Measurements from ENCODE around the gene SPEF2.

DNA sequence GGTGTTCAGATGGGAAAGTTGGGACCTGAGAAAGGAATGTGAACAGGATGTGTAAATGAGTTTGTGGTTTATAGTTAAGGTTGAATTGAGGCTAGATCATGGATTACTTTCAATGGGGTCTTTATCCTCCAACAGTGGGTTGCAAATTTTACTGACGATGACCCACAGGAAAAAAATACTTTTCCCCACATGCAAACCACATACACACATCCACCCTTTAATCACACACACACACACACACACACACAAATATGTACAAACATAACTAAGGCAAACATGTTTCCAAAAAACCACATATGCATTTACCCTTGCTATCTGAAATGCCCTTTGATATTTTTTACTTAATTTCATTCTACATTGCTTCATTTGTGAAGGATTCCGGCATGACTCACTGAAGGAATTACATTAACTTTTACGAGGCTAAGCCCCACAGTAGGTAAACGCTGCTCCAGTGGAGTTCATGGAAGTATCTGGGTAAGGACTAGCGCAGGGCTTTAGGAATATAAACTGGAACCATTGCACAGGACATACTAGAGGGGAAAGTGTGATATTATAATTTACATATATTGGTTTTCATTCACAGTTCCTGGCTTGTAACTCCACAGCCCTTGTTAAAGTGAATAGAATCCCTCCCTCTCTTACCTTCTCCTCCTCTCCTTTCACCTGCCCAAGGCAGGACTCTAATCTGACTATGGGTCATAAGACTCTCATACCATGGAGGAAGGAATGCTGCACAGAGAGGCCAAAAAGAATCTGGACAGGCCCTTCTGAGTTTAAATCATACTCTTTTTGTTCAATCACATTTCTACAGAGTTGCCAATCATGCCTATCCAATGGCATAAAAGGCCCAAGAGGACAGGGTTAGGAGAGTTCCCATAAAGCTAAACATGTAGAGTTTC, 8.5 kb upstream of the SPEF2 start:
- TF ChIP-seq, protein P1, sequence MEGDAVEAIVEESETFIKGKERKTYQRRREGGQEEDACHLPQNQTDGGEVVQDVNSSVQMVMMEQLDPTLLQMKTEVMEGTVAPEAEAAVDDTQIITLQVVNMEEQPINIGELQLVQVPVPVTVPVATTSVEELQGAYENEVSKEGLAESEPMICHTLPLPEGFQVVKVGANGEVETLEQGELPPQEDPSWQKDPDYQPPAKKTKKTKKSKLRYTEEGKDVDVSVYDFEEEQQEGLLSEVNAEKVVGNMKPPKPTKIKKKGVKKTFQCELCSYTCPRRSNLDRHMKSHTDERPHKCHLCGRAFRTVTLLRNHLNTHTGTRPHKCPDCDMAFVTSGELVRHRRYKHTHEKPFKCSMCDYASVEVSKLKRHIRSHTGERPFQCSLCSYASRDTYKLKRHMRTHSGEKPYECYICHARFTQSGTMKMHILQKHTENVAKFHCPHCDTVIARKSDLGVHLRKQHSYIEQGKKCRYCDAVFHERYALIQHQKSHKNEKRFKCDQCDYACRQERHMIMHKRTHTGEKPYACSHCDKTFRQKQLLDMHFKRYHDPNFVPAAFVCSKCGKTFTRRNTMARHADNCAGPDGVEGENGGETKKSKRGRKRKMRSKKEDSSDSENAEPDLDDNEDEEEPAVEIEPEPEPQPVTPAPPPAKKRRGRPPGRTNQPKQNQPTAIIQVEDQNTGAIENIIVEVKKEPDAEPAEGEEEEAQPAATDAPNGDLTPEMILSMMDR (IDR thresholded peaks at IDR 0.05): no peak
- no peak for TF ChIP-seq POLR2AphosphoS5 (IDR thresholded peaks at IDR 0.05)

Measured in suprapubic skin (tissue), 3 donors.